Measurements from ENCODE around the gene PTPRB. TPM values are rescaled to one million over a fixed set of nuclear protein-coding genes. Genes with fewer than 3 reads are reported as not detected.

The PTPRB gene
- total RNA-seq, 4 donors from 2014 or later: 2.0 to 15.9 (median 8.0) TPM

- no peaks in the 10 kb centered on the region for H3K27me3 ChIP-seq
- H3K36me3 ChIP-seq: no peaks in the 10 kb centered on the region
- TF ChIP-seq CTCF (IDR thresholded peaks at IDR 0.05): no peak
- TF ChIP-seq EP300 (IDR thresholded peaks at IDR 0.05): no peak
- TF ChIP-seq POLR2AphosphoS5 (IDR thresholded peaks at IDR 0.05): no peak
- no peak for TF ChIP-seq POLR2A (IDR thresholded peaks at IDR 0.05)
- H3K4me1 ChIP-seq: peaks cover 23% of the 10 kb centered on the region
- no peak for DNase-seq (ENCODE audit: low spot score in 2 of 2)
- 69% methylated on average over 5 of the region's 5 CpGs for WGBS
- peak overlapping the region; percentile 15 for H3K27ac ChIP-seq
- H3K4me3 ChIP-seq: no peak overlapping the region
- H3K9me3 ChIP-seq: no peaks in the 10 kb centered on the region
These were observed 23.5 kb upstream of the PTPRB start for GRCh38 chr12:70660620-70661219.

GRCh38 chr12:70660002-70660604, 22.9 kb upstream of the PTPRB start:
- Histone ChIP-seq H3K27ac (peak overlapping the region; percentile 15), H3K36me3 (no peaks in the 10 kb centered on the region), H3K4me3 (no peak overlapping the region), H3K4me1 (peaks cover 23% of the 10 kb centered on the region), H3K9me3 (no peaks in the 10 kb centered on the region), H3K27me3 (no peaks in the 10 kb centered on the region)
- 90% methylated on average over 5 of the region's 5 CpGs for WGBS
- no peak for DNase-seq (ENCODE audit: low spot score in 2 of 2)
- TF ChIP-seq EP300 (IDR thresholded peaks at IDR 0.05) (no peak), POLR2A (IDR thresholded peaks at IDR 0.05) (no peak), POLR2AphosphoS5 (IDR thresholded peaks at IDR 0.05) (no peak), CTCF (IDR thresholded peaks at IDR 0.05) (no peak)

GRCh38 chr12:70659077-70659606, 21.9 kb upstream of the PTPRB start:
- Histone ChIP-seq H3K36me3 (no peaks in the 10 kb centered on the region), H3K4me1 (peaks cover 18% of the 10 kb centered on the region), H3K4me3 (no peak overlapping the region), H3K9me3 (no peaks in the 10 kb centered on the region), H3K27me3 (no peaks in the 10 kb centered on the region), H3K27ac (no peak overlapping the region)
- TF ChIP-seq CTCF (IDR thresholded peaks at IDR 0.05) (no peak), EP300 (IDR thresholded peaks at IDR 0.05) (no peak), POLR2AphosphoS5 (IDR thresholded peaks at IDR 0.05) (no peak), POLR2A (IDR thresholded peaks at IDR 0.05) (no peak)
- WGBS: 96% methylated on average over 6 of the region's 6 CpGs
- no peak for DNase-seq (ENCODE audit: low spot score in 2 of 2)

- DNase-seq (ENCODE audit: low spot score in 2 of 2): no peak
- H3K36me3 ChIP-seq: no peaks in the 10 kb centered on the region
- no peak for TF ChIP-seq POLR2AphosphoS5 (IDR thresholded peaks at IDR 0.05)
- TF ChIP-seq EP300 (IDR thresholded peaks at IDR 0.05): no peak
- no peak for TF ChIP-seq POLR2A (IDR thresholded peaks at IDR 0.05)
- no peak for TF ChIP-seq CTCF (IDR thresholded peaks at IDR 0.05)
- peaks cover 18% of the 10 kb centered on the region for H3K4me1 ChIP-seq
- no peak overlapping the region for H3K27ac ChIP-seq
- no peaks in the 10 kb centered on the region for H3K9me3 ChIP-seq
- no peak overlapping the region for H3K4me3 ChIP-seq
- WGBS: 74% methylated on average over 4 of the region's 4 CpGs
- H3K27me3 ChIP-seq: no peaks in the 10 kb centered on the region
These were observed 20.5 kb upstream of the PTPRB start for GRCh38 chr12:70657616-70658286.

GRCh38 chr12:70652451-70652850, 15.2 kb upstream of the PTPRB start:
- Histone ChIP-seq H3K4me1 (no peaks in the 10 kb centered on the region), H3K36me3 (no peaks in the 10 kb centered on the region), H3K27me3 (no peaks in the 10 kb centered on the region), H3K4me3 (no peak overlapping the region), H3K27ac (no peak overlapping the region), H3K9me3 (no peaks in the 10 kb centered on the region)
- WGBS: 92% methylated on average over 1 of the region's 1 CpG
- DNase-seq (ENCODE audit: low spot score in 2 of 2): no peak
- TF ChIP-seq CTCF (IDR thresholded peaks at IDR 0.05) (no peak), POLR2AphosphoS5 (IDR thresholded peaks at IDR 0.05) (no peak), EP300 (IDR thresholded peaks at IDR 0.05) (no peak), POLR2A (IDR thresholded peaks at IDR 0.05) (no peak)

All from suprapubic skin (tissue), 4 donors.